ENCODE data around the gene ZNF248. TPM values are rescaled to one million over a fixed set of nuclear protein-coding genes. Genes with fewer than 3 reads are reported as not detected.

The ZNF248 gene
- total RNA-seq, 2 experiments from 2014 or later: 13.4 to 16.0 TPM

GRCh38 chr10:37821237-37821636 is 36.2 kb downstream of the ZNF248 start:
- no peaks in the 10 kb centered on the region for H3K9me3 ChIP-seq (ENCODE audit: low read length)
- intact Hi-C loops (cut with micrococcal nuclease; ENCODE audit: unreplicated experiment): no loop called here
- H3K4me3 ChIP-seq (ENCODE audit: low read depth, low read length, poor library complexity, severe bottlenecking): no peak overlapping the region
- H3K27ac ChIP-seq (ENCODE audit: low read depth, low read length, poor library complexity, severe bottlenecking): no peak overlapping the region
- H3K4me1 ChIP-seq (ENCODE audit: insufficient read depth, low read length, poor library complexity, severe bottlenecking): no peaks in the 10 kb centered on the region
- BruUV-seq (replicated peaks): no TSS peak
- no peaks in the 10 kb centered on the region for H3K36me3 ChIP-seq (ENCODE audit: insufficient read depth, low read length)
- H3K9me2 ChIP-seq (ENCODE audit: insufficient read depth, low read length): no peaks in the 10 kb centered on the region
- ChIA-PET POLR2A (no interaction called here), CTCF (ENCODE audit: unreplicated experiment) (no interaction called here)
- DNase-seq (ENCODE audit: low spot score): no peak
- no peak overlapping the region for H2AFZ ChIP-seq (ENCODE audit: low read length)
- no peaks in the 10 kb centered on the region for H3K79me2 ChIP-seq (ENCODE audit: insufficient read depth, low read depth, low read length)
- H3K4me2 ChIP-seq (ENCODE audit: low read length): no peak overlapping the region
- TF ChIP-seq EZH2phosphoT487 (IDR thresholded peaks at IDR 0.05; ENCODE audit: borderline replicate concordance, low read depth, low read length): no peak
- TF ChIP-seq CTCF (conservative IDR thresholded peaks at IDR 0.05; ENCODE audit: low read length): no peak
- no peaks in the 10 kb centered on the region for H4K20me1 ChIP-seq (ENCODE audit: insufficient read depth, low read length)

- H3K27ac ChIP-seq (ENCODE audit: low read depth, low read length, poor library complexity, severe bottlenecking): no peak overlapping the region
- BruUV-seq (replicated peaks): no TSS peak
- H3K4me3 ChIP-seq (ENCODE audit: low read depth, low read length, poor library complexity, severe bottlenecking): no peak overlapping the region
- POLR2A ChIA-PET: no interaction called here
- no peak overlapping the region for H3K4me2 ChIP-seq (ENCODE audit: low read length)
- CTCF ChIA-PET (ENCODE audit: unreplicated experiment): no interaction called here
- H4K20me1 ChIP-seq (ENCODE audit: insufficient read depth, low read length): no peaks in the 10 kb centered on the region
- no peaks in the 10 kb centered on the region for H3K9me2 ChIP-seq (ENCODE audit: insufficient read depth, low read length)
- H2AFZ ChIP-seq (ENCODE audit: low read length): no peak overlapping the region
- H3K36me3 ChIP-seq (ENCODE audit: insufficient read depth, low read length): no peaks in the 10 kb centered on the region
- H3K4me1 ChIP-seq (ENCODE audit: insufficient read depth, low read length, poor library complexity, severe bottlenecking): no peaks in the 10 kb centered on the region
- intact Hi-C loops (cut with micrococcal nuclease; ENCODE audit: unreplicated experiment): no loop called here
- no peaks in the 10 kb centered on the region for H3K9me3 ChIP-seq (ENCODE audit: low read length)
- H3K79me2 ChIP-seq (ENCODE audit: insufficient read depth, low read depth, low read length): no peaks in the 10 kb centered on the region
- TF ChIP-seq EZH2phosphoT487 (IDR thresholded peaks at IDR 0.05; ENCODE audit: borderline replicate concordance, low read depth, low read length): no peak
- no peak for TF ChIP-seq CTCF (conservative IDR thresholded peaks at IDR 0.05; ENCODE audit: low read length)
- DNase-seq (ENCODE audit: low spot score): no peak
Measured at GRCh38 chr10:37819797-37820196, 37.6 kb downstream of the ZNF248 start.

DNA sequence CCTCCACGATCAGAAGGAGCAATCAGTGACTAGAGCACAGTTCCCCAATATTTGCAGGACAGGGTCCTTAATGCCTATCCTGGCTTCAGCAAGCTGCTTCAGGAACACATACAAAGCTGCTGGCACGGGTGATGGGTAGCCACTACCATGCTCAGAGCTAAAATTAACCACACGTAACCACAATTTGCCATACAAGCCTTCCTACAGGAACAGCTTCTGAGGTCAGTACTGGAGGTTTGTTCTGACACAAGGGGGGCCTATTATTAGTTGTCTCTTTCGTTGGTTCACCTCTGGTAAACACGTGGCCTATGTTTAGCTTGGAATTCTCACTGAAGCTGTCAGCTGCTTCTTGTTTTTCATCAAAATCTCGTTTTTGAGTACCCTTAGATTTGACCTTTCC is 41.1 kb downstream of the ZNF248 start:
- no peak overlapping the region for H3K27ac ChIP-seq (ENCODE audit: low read depth, low read length, poor library complexity, severe bottlenecking)
- no peak for DNase-seq (ENCODE audit: low spot score)
- TF ChIP-seq CTCF (conservative IDR thresholded peaks at IDR 0.05; ENCODE audit: low read length) (no peak), EZH2phosphoT487 (IDR thresholded peaks at IDR 0.05; ENCODE audit: borderline replicate concordance, low read depth, low read length) (no peak)
- intact Hi-C loops (cut with micrococcal nuclease; ENCODE audit: unreplicated experiment): no loop called here
- no TSS peak for BruUV-seq (replicated peaks)
- no peak overlapping the region for H3K4me2 ChIP-seq (ENCODE audit: low read length)
- H3K4me3 ChIP-seq (ENCODE audit: low read depth, low read length, poor library complexity, severe bottlenecking): no peak overlapping the region
- no peaks in the 10 kb centered on the region for H3K9me2 ChIP-seq (ENCODE audit: insufficient read depth, low read length)
- ChIA-PET CTCF (ENCODE audit: unreplicated experiment) (no interaction called here), POLR2A (interaction anchor here (0.5 kb wide), 1 partner anchor 134 kb away, joined by 3 read pairs; no protein-coding TSS in a partner anchor)
- no peak overlapping the region for H2AFZ ChIP-seq (ENCODE audit: low read length)
- H4K20me1 ChIP-seq (ENCODE audit: insufficient read depth, low read length): no peaks in the 10 kb centered on the region
- H3K36me3 ChIP-seq (ENCODE audit: insufficient read depth, low read length): no peaks in the 10 kb centered on the region
- no peaks in the 10 kb centered on the region for H3K79me2 ChIP-seq (ENCODE audit: insufficient read depth, low read depth, low read length)
- no peaks in the 10 kb centered on the region for H3K4me1 ChIP-seq (ENCODE audit: insufficient read depth, low read length, poor library complexity, severe bottlenecking)
- 0 out of 2 replicates have a peak, but pooled peaks cover 5% of the 10 kb centered on the region for H3K9me3 ChIP-seq (ENCODE audit: low read length)

All from OCI-LY7 (cell line).